B cell (primary cell): ENCODE measurements around the gene FSTL5. TPM values are rescaled to one million over a fixed set of nuclear protein-coding genes. Genes with fewer than 3 reads are reported as not detected.

Experiments
- ATAC-seq: fragments of 200-7000 bp; cut with Tn5 transposase; one replicate; pipeline ENCODE4 v1.10.0; 2021; ENCODE audit warnings: low read depth, mild to moderate bottlenecking, moderate number of reproducible peaks, moderate library complexity
- CTCF ChIA-PET: fragments of 350-600 bp; sonication (Branson Sonifier 250); formaldehyde crosslinking; loops from one replicate; lab custom pipeline; 2021; ENCODE audit warnings: antibody characterized with exemption, inconsistent platforms; lab: Charles Lee
- POLR2A ChIA-PET: fragments of 350-600 bp; sonication (Branson Sonifier 250); formaldehyde crosslinking; loops from one replicate; lab custom pipeline; 2021; ENCODE audit warnings: antibody characterized with exemption; lab: Charles Lee
- DNase-seq: peaks from one replicate; pipeline ENCODE4 v3.0.0; 2013
- H2AFZ ChIP-seq: 2 replicates; pipeline ENCODE4 v1.6.1; 2012; ENCODE audit warnings: mild to moderate bottlenecking, low read depth, low read length; ENCODE audit not compliant: insufficient read depth, poor library complexity, severe bottlenecking
- H3K27ac ChIP-seq, 2 donors: 1 replicate in 1 of 2; 2 replicates in 1 of 2; pipeline ENCODE4 v1.5.1; 2012 to 2013; ENCODE audit warnings: low read length in 2 of 2, mild to moderate bottlenecking in 2 of 2, moderate library complexity in 1 of 2
- H3K27me3 ChIP-seq, 4 experiments: fragments of 200-600 bp in 1 of 4; sonication (generic) in 1 of 4; replicated peaks in 1 of 4; 1 replicate in 2 of 4; 2 replicates in 2 of 4; pipeline versions ENCODE4 v1.6.1 to v1.7.0; 2013 to 2016; ENCODE audit warnings: low read length in 3 of 4, mild to moderate bottlenecking in 2 of 4, mixed read lengths in 1 of 4, moderate library complexity in 1 of 4; ENCODE audit not compliant: insufficient read depth in 4 of 4, control insufficient read depth in 3 of 4; ENCODE audit errors: control extremely low read depth in 1 of 4
- H3K36me3 ChIP-seq, 2 experiments: replicated peaks in 1 of 2; 1 replicate in 1 of 2; 2 replicates in 1 of 2; pipeline versions ENCODE4 v1.6.1 to v1.7.1; 2013; ENCODE audit warnings: low read length in 1 of 2; ENCODE audit not compliant: insufficient read depth in 2 of 2, control insufficient read depth in 1 of 2; ENCODE audit errors: control extremely low read depth in 1 of 2, extremely low read depth in 1 of 2
- H3K4me1 ChIP-seq, 2 donors: fragments of 200-600 bp in 1 of 2; sonication (generic) in 1 of 2; 1 replicate in 1 of 2; 2 replicates in 1 of 2; pipeline versions ENCODE4 v1.5.1 to v1.6.1; 2013 to 2017; ENCODE audit warnings: low read length in 2 of 2; ENCODE audit not compliant: control insufficient read depth in 2 of 2, insufficient read depth in 2 of 2
- H3K4me2 ChIP-seq: replicated peaks from 2 replicates; pipeline ENCODE3; 2012; ENCODE audit warnings: mild to moderate bottlenecking, low read depth, low read length; ENCODE audit not compliant: poor library complexity, severe bottlenecking
- H3K4me3 ChIP-seq, 5 experiments: fragments of 200-600 bp in 1 of 5; sonication (generic) in 1 of 5; 1 replicate in 3 of 5; 2 replicates in 2 of 5; pipeline versions ENCODE4 v1.5.1 to v1.7.0; 2011 to 2016; ENCODE audit warnings: low read length in 4 of 5, mild to moderate bottlenecking in 4 of 5, low read depth in 2 of 5, control low read depth in 1 of 5, moderate library complexity in 1 of 5; ENCODE audit not compliant: insufficient read depth in 1 of 5; ENCODE audit errors: control extremely low read depth in 1 of 5, extremely low read depth in 1 of 5
- H3K79me2 ChIP-seq: fragments of 200-600 bp; sonication (generic); one replicate; pipeline ENCODE4 v1.6.0; 2016; ENCODE audit warnings: low read length; ENCODE audit not compliant: control insufficient read depth, insufficient read depth
- H3K9ac ChIP-seq: fragments of 200-600 bp; sonication (generic); 2 replicates; pipeline ENCODE4 v1.6.1; 2017; ENCODE audit warnings: mild to moderate bottlenecking, low read length, moderate library complexity
- H3K9me3 ChIP-seq, 3 donors: one replicate each; pipeline versions ENCODE4 v1.6.1 to v1.7.1; 2013; ENCODE audit warnings: low read length in 2 of 3; ENCODE audit not compliant: control insufficient read depth in 2 of 3, insufficient read depth in 1 of 3; ENCODE audit errors: control extremely low read depth in 1 of 3
- H4K20me1 ChIP-seq: 2 replicates; pipeline ENCODE4 v1.6.0; 2012; ENCODE audit warnings: mild to moderate bottlenecking, low read length; ENCODE audit not compliant: insufficient read depth, control insufficient read depth, poor library complexity, severe bottlenecking
- H3K27ac Mint-ChIP-seq: one replicate; pipeline ENCODE4 v1.8.0; 2021; ENCODE audit warnings: mixed read lengths
- H3K27me3 Mint-ChIP-seq: one replicate; pipeline ENCODE4 v1.8.0; 2021; ENCODE audit warnings: mixed read lengths
- H3K4me1 Mint-ChIP-seq: one replicate; pipeline ENCODE4 v1.8.0; 2021; ENCODE audit warnings: mixed read lengths
- H3K4me3 Mint-ChIP-seq: one replicate; pipeline ENCODE4 v1.8.0; 2021; ENCODE audit warnings: mixed read lengths
- H3K9me3 Mint-ChIP-seq: one replicate; pipeline ENCODE4 v1.8.0; 2022; ENCODE audit warnings: mixed read lengths; ENCODE audit not compliant: insufficient read depth
- EZH2 ChIP-seq: IDR thresholded peaks from 2 replicates; pipeline ENCODE4 v1.6.1; 2012; ENCODE audit warnings: borderline replicate concordance, low read depth, mild to moderate bottlenecking, moderate library complexity, low read length; ENCODE audit not compliant: insufficient read depth, poor library complexity, severe bottlenecking
- whole genome bisulfite sequencing: methylation state at CpG from one replicate; pipeline ENCODE4 v1.1.5; 2013; ENCODE audit warnings: missing lambda C conversion rate; ENCODE audit not compliant: insufficient coverage; 5-methylcytosine and 5-hydroxymethylcytosine counted together
- intact Hi-C: fragments of 100-400 bp; cut with micrococcal nuclease; formaldehyde crosslinking; loops from one replicate; pipeline ENCODE4 v1.10.0; 2022
- polyA plus RNA-seq: library from polyadenylated mRNA; depleted of rRNA; stranded (reverse); fragments of >200 nt; gene quantifications from 2 replicates; pipeline ENCODE4 v1.2.3, GENCODE V29; 2012
- total RNA-seq, 2 donors: library from RNA; stranded (reverse); fragments of 120-200 nt in 1 of 2; gene quantifications; 1 replicate in 1 of 2; 2 replicates in 1 of 2; pipeline versions ENCODE4 v1.2.3 to v1.2.4, GENCODE V29; 2013 to 2022
- TF ChIP-seq, protein P1 (sequence below): fragments of 200-600 bp; IDR thresholded peaks from one replicate; pipeline ENCODE4 v1.8.0; 2022; ENCODE audit warnings: antibody characterized with exemption, mild to moderate bottlenecking

FSTL5 gene
- total and polyA plus RNA-seq, 2 donors (not counting 1 experiment from before 2014, with no cell fraction given), result not detected

- no peak overlapping the region for H3K4me2 ChIP-seq
Measured at GRCh38 chr4:161438096-161438495, 725.7 kb downstream of the FSTL5 start.

DNA sequence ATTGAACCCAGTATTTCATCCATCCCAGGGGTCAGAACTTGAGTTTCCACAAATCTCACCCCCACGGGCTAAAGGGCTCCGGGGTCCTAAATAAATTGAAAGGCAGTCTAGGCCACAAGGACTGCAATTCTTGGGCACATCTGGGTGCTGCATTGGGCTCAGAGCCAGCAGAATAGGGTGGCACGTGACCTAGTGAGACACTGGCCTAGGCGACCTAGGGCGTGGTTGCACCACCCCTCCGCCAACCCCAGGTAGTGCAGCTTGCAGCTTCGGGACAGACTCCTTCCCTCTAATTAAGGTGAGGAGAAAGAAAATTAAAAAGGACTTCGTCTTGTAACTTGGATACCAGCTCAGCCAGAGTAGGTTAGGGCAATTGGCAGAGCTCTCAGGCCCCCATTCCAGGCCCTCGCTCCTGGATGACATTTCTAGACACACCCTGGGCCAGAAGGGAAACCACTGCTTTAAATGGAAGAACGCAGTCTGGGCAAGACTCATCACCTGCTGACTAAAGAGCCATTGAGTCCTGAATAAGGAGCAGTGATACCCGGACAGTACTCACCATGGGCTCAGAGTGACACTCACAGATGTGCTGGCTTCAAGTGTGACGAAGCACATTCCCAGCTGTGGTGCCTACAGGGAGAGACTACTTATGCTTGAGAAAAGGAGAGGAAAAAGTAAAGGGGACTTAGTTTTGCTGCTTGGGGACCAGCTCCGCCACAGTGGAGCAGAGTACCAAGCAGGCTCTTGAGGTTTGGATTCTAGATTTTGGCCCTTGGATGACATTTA, 735.4 kb downstream of the FSTL5 start:
- no peaks in the 10 kb centered on the region for H3K27me3 ChIP-seq
- H3K4me1 ChIP-seq, result no peaks in the 10 kb centered on the region
- H3K4me3 Mint-ChIP-seq, result no peak overlapping the region
- no peaks in the 10 kb centered on the region for H3K27me3 Mint-ChIP-seq
- peaks cover 2% of the 10 kb centered on the region for H3K9me3 Mint-ChIP-seq
- no peak overlapping the region for H3K4me3 ChIP-seq
- TF ChIP-seq, protein P1, sequence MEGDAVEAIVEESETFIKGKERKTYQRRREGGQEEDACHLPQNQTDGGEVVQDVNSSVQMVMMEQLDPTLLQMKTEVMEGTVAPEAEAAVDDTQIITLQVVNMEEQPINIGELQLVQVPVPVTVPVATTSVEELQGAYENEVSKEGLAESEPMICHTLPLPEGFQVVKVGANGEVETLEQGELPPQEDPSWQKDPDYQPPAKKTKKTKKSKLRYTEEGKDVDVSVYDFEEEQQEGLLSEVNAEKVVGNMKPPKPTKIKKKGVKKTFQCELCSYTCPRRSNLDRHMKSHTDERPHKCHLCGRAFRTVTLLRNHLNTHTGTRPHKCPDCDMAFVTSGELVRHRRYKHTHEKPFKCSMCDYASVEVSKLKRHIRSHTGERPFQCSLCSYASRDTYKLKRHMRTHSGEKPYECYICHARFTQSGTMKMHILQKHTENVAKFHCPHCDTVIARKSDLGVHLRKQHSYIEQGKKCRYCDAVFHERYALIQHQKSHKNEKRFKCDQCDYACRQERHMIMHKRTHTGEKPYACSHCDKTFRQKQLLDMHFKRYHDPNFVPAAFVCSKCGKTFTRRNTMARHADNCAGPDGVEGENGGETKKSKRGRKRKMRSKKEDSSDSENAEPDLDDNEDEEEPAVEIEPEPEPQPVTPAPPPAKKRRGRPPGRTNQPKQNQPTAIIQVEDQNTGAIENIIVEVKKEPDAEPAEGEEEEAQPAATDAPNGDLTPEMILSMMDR, result no peak
- TF ChIP-seq EZH2, result no peak
- peaks cover 0 to 4% (median 1%) of the 10 kb centered on the region in 3 donors for H3K9me3 ChIP-seq
- no peak overlapping the region for H2AFZ ChIP-seq
- H4K20me1 ChIP-seq, result no peaks in the 10 kb centered on the region
- intact Hi-C loops, result no loop called here
- H3K79me2 ChIP-seq, result no peaks in the 10 kb centered on the region
- DNase-seq, result no peak
- no peak overlapping the region for H3K4me2 ChIP-seq
- 86% methylated on average over 12 of the region's 13 CpGs for WGBS
- CTCF ChIA-PET, result no interaction called here
- H3K27ac ChIP-seq, result no peak overlapping the region
- POLR2A ChIA-PET, result no interaction called here
- H3K4me1 Mint-ChIP-seq, result no peaks in the 10 kb centered on the region
- H3K36me3 ChIP-seq, result no peaks in the 10 kb centered on the region
- no peak overlapping the region for H3K9ac ChIP-seq
- no peak for ATAC-seq
- no peak overlapping the region for H3K27ac Mint-ChIP-seq

More at GRCh38 chr4:161438096-161438495, 725.7 kb downstream of the FSTL5 start:
- no CpG with 5 or more reads among the region's 2 CpGs for WGBS
- H3K4me3 Mint-ChIP-seq, result no peak overlapping the region
- ChIA-PET CTCF (no interaction called here), POLR2A (no interaction called here)
- H4K20me1 ChIP-seq, result no peaks in the 10 kb centered on the region
- H3K27me3 Mint-ChIP-seq, result no peaks in the 10 kb centered on the region
- no peaks in the 10 kb centered on the region for H3K79me2 ChIP-seq
- no peak overlapping the region for H3K9ac ChIP-seq
- ATAC-seq (no peak), DNase-seq (no peak)
- no peak overlapping the region for H2AFZ ChIP-seq
- H3K4me3 ChIP-seq, result no peak overlapping the region
- H3K27ac Mint-ChIP-seq, result no peak overlapping the region
- no peak for TF ChIP-seq EZH2
- TF ChIP-seq, protein P1, result no peak
- no peak overlapping the region for H3K27ac ChIP-seq
- H3K4me1 ChIP-seq, result no peaks in the 10 kb centered on the region
- peaks cover 3% of the 10 kb centered on the region for H3K9me3 Mint-ChIP-seq
- H3K9me3 ChIP-seq, result peaks cover 0 to 2% (median 0%) of the 10 kb centered on the region in 3 donors
- H3K4me1 Mint-ChIP-seq, result no peaks in the 10 kb centered on the region
- no peaks in the 10 kb centered on the region for H3K27me3 ChIP-seq
- no peaks in the 10 kb centered on the region for H3K36me3 ChIP-seq
- intact Hi-C loops, result no loop called here
